WTC11 (cell line): ENCODE measurements around the gene ITPRIP.

Experiments used
- CREB1 ChIP-seq: sonication (generic); formaldehyde crosslinking; IDR thresholded peaks from 2 replicates; pipeline ENCODE4 v1.8.0; 2023; ENCODE audit warnings: mild to moderate bottlenecking, missing genetic modification reagents
- CTCF ChIP-seq: fragments of 200-600 bp; IDR thresholded peaks from 2 replicates; pipeline ENCODE4 v1.8.0; 2022; ENCODE audit warnings: antibody characterized with exemption
- ESRRA ChIP-seq: sonication (generic); formaldehyde crosslinking; IDR thresholded peaks from 2 replicates; pipeline ENCODE4 v1.8.1; 2022; ENCODE audit warnings: mild to moderate bottlenecking, missing genetic modification reagents, borderline replicate concordance
- HMGA2 ChIP-seq: fragments of 250-450 bp; sonication (Bioruptor Pico); IDR thresholded peaks from 2 replicates; pipeline ENCODE4 v1.4.0; 2021; ENCODE audit warnings: mild to moderate bottlenecking, moderate library complexity
- NR1H2 ChIP-seq: sonication (generic); formaldehyde crosslinking; IDR thresholded peaks from 2 replicates; pipeline ENCODE4 v1.9.0; 2021; ENCODE audit warnings: mild to moderate bottlenecking, moderate library complexity, missing genetic modification reagents
- RELA ChIP-seq: sonication (generic); formaldehyde crosslinking; IDR thresholded peaks from 2 replicates; pipeline ENCODE4 v1.8.1; 2022; ENCODE audit warnings: missing genetic modification reagents, mild to moderate bottlenecking, borderline replicate concordance
- TCF7 ChIP-seq: sonication (generic); formaldehyde crosslinking; IDR thresholded peaks from 2 replicates; pipeline ENCODE4 v1.8.0; 2022; ENCODE audit warnings: mild to moderate bottlenecking, low read depth, missing genetic modification reagents, moderate library complexity
- USF2 ChIP-seq: sonication (generic); formaldehyde crosslinking; IDR thresholded peaks from 2 replicates; pipeline ENCODE4 v1.8.1; 2023; ENCODE audit warnings: mild to moderate bottlenecking, missing genetic modification reagents, moderate library complexity
- ZNF317 ChIP-seq: sonication (generic); formaldehyde crosslinking; IDR thresholded peaks from 2 replicates; pipeline ENCODE4 v1.8.1; 2023; ENCODE audit warnings: low read depth, mild to moderate bottlenecking, moderate library complexity, missing genetic modification reagents, borderline replicate concordance
- TF ChIP-seq, protein P1 (sequence below): sonication (generic); formaldehyde crosslinking; IDR thresholded peaks from 2 replicates; pipeline ENCODE4 v1.8.1; 2022; ENCODE audit warnings: low read depth, mild to moderate bottlenecking, moderate library complexity, missing genetic modification reagents, borderline replicate concordance
- TF ChIP-seq, protein P2 (sequence below): sonication (generic); formaldehyde crosslinking; IDR thresholded peaks from 2 replicates; pipeline ENCODE4 v1.8.0; 2022; ENCODE audit warnings: missing genetic modification reagents

GRCh38 chr10:104291439-104291951 lies 46.8 kb downstream of the ITPRIP start:
- peak; percentile 99 for TF ChIP-seq CTCF
- TF ChIP-seq, protein P1, sequence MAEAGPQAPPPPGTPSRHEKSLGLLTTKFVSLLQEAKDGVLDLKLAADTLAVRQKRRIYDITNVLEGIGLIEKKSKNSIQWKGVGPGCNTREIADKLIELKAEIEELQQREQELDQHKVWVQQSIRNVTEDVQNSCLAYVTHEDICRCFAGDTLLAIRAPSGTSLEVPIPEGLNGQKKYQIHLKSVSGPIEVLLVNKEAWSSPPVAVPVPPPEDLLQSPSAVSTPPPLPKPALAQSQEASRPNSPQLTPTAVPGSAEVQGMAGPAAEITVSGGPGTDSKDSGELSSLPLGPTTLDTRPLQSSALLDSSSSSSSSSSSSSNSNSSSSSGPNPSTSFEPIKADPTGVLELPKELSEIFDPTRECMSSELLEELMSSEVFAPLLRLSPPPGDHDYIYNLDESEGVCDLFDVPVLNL: no peak
- no peak for TF ChIP-seq RELA (CRISPR knock-in tag)
- no peak for TF ChIP-seq HMGA2
- TF ChIP-seq, protein P2, sequence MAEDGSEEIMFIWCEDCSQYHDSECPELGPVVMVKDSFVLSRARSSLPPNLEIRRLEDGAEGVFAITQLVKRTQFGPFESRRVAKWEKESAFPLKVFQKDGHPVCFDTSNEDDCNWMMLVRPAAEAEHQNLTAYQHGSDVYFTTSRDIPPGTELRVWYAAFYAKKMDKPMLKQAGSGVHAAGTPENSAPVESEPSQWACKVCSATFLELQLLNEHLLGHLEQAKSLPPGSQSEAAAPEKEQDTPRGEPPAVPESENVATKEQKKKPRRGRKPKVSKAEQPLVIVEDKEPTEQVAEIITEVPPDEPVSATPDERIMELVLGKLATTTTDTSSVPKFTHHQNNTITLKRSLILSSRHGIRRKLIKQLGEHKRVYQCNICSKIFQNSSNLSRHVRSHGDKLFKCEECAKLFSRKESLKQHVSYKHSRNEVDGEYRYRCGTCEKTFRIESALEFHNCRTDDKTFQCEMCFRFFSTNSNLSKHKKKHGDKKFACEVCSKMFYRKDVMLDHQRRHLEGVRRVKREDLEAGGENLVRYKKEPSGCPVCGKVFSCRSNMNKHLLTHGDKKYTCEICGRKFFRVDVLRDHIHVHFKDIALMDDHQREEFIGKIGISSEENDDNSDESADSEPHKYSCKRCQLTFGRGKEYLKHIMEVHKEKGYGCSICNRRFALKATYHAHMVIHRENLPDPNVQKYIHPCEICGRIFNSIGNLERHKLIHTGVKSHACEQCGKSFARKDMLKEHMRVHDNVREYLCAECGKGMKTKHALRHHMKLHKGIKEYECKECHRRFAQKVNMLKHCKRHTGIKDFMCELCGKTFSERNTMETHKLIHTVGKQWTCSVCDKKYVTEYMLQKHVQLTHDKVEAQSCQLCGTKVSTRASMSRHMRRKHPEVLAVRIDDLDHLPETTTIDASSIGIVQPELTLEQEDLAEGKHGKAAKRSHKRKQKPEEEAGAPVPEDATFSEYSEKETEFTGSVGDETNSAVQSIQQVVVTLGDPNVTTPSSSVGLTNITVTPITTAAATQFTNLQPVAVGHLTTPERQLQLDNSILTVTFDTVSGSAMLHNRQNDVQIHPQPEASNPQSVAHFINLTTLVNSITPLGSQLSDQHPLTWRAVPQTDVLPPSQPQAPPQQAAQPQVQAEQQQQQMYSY (CRISPR knock-in tag): no peak
- TF ChIP-seq USF2: 0 out of 2 replicates have a peak, but pooled peaks have one; percentile 6
- no peak for TF ChIP-seq ZNF317
- no peak for TF ChIP-seq ESRRA
- no peak for TF ChIP-seq NR1H2 (CRISPR knock-in tag)
- no peak for TF ChIP-seq TCF7 (CRISPR knock-in tag)
- TF ChIP-seq CREB1: no peak
